Spleen (tissue), 11 donors: Measurements from ENCODE around the gene PLD5. TPM values are rescaled to one million over a fixed set of nuclear protein-coding genes. Genes with fewer than 3 reads are reported as not detected.

Experiments
- DNase-seq: peaks from one replicate; pipeline ENCODE4 v3.0.0-alpha.2; 2020
- H3K27ac ChIP-seq, 8 donors: fragments of 200-600 bp; sonication (generic) in 7 of 8; 1 replicate in 4 of 8; 2 replicates in 4 of 8; pipeline versions ENCODE4 v1.5.0 to v1.8.0; 2016 to 2021; ENCODE audit warnings: inconsistent platforms in 4 of 8, mild to moderate bottlenecking in 4 of 8, moderate library complexity in 1 of 8
- H3K27me3 ChIP-seq, 7 donors: fragments of 200-600 bp; sonication (generic) in 6 of 7; replicated peaks in 1 of 7; 1 replicate in 4 of 7; 2 replicates in 3 of 7; pipeline versions ENCODE4 v1.5.0 to v1.8.0; 2016 to 2021; ENCODE audit warnings: inconsistent platforms in 3 of 7, mild to moderate bottlenecking in 1 of 7
- H3K36me3 ChIP-seq, 6 donors: fragments of 200-600 bp; sonication (generic) in 5 of 6; 1 replicate in 4 of 6; 2 replicates in 2 of 6; pipeline versions ENCODE4 v1.5.0 to v1.8.0; 2016 to 2021; ENCODE audit warnings: inconsistent platforms in 2 of 6
- H3K4me1 ChIP-seq, 6 donors: fragments of 200-600 bp; sonication (generic) in 5 of 6; 1 replicate in 3 of 6; 2 replicates in 3 of 6; pipeline versions ENCODE4 v1.5.0 to v1.8.0; 2016 to 2021; ENCODE audit warnings: inconsistent platforms in 3 of 6
- H3K4me3 ChIP-seq, 8 donors: fragments of 200-600 bp; sonication (generic) in 7 of 8; 1 replicate in 4 of 8; 2 replicates in 4 of 8; pipeline versions ENCODE4 v1.5.0 to v1.8.0; 2016 to 2021; ENCODE audit warnings: inconsistent platforms in 4 of 8, mild to moderate bottlenecking in 4 of 8, moderate library complexity in 2 of 8
- H3K9me3 ChIP-seq, 8 donors: fragments of 200-600 bp; sonication (generic) in 7 of 8; 1 replicate in 4 of 8; 2 replicates in 4 of 8; pipeline versions ENCODE4 v1.5.0 to v1.8.0; 2016 to 2021; ENCODE audit warnings: inconsistent platforms in 4 of 8
- CTCF ChIP-seq, 11 experiments: fragments of 200-600 bp in 7 of 11; fragments of 450-650 bp in 4 of 11; sonication (generic) in 4 of 11; IDR thresholded peaks in 8 of 11; conservative IDR thresholded peaks in 3 of 11; 1 replicate in 7 of 11; 2 replicates in 4 of 11; pipeline versions ENCODE4 v1.4.0 to v1.8.0; 2016 to 2021; ENCODE audit warnings: antibody characterized with exemption in 11 of 11, inconsistent platforms in 4 of 11, mild to moderate bottlenecking in 1 of 11
- POLR2A ChIP-seq, 3 donors: fragments of 450-650 bp; IDR thresholded peaks; one replicate each; pipeline ENCODE4 v1.5.1; 2017; ENCODE audit warnings: antibody characterized with exemption in 3 of 3, mild to moderate bottlenecking in 1 of 3
- POLR2AphosphoS5 ChIP-seq, 3 donors: sonication (generic); formaldehyde crosslinking; IDR thresholded peaks; one replicate each; pipeline ENCODE4 v1.5.1; 2017; ENCODE audit warnings: antibody characterized with exemption in 3 of 3
- WGBS, 5 donors: extraction: QIAGEN DNeasy Blood & Tissue Kit in 3 of 5; methylation state at CpG; one replicate each; pipeline versions ENCODE4 v1.1.5 to v1.1.7; 2013 to 2018; 5-methylcytosine and 5-hydroxymethylcytosine counted together
- intact Hi-C: fragments of 100-400 bp; cut with DNase I; formaldehyde crosslinking; loops from one replicate; pipeline ENCODE4 v1.15.0; 2023; ENCODE audit warnings: low total_unique reads
- polyA plus RNA-seq, 3 donors: library from polyadenylated mRNA; stranded (reverse); fragments of 200-250 nt; gene quantifications; one replicate each; pipeline ENCODE4 v1.2.1, GENCODE V29; 2013
- total RNA-seq, 7 donors: library from RNA; depleted of rRNA in 3 of 7; stranded (reverse); fragments of >200 nt in 3 of 7; fragmentation: NEBNext Ultra II Directional in 4 of 7; extraction: Animal tissue kit (Norgen Biotek cat#: 25700) in 4 of 7; gene quantifications; one replicate each; pipeline versions ENCODE4 v1.1.0 to v1.2.1, GENCODE V29; 2016 to 2021
- donor health status: healthy with polysubstance abuse.
- donor health status: DM: no; HTN: no; CAD: no; lungs with moderate emphysema.
- donor health status: DM: no; HTN: no; CAD: no.
- donor health status: Bipolar disorder and iron deficiency.
- donor health status: healthy.
- donor health status: DM: no; HTN: no; CAD: no.
- donor health status: DM: yes; HTN: yes; CAD: no.

PLD5 gene
- total and polyA plus RNA-seq, 10 donors: 0.17 to 1.0 (median 0.44) TPM; not detected in 1

GRCh38 chr1:242056988-242057744 lies 467.3 kb downstream of the PLD5 start:
- intact Hi-C loops: no loop called here
- no peak for TF ChIP-seq POLR2A (IDR thresholded peaks at IDR 0.05)
- no peak for TF ChIP-seq CTCF (IDR thresholded peaks at IDR 0.05 in 8 of 11, conservative IDR thresholded peaks at IDR 0.05 in 3 of 11)
- TF ChIP-seq POLR2AphosphoS5 (IDR thresholded peaks at IDR 0.05): no peak
- WGBS, 5 donors: 87 to 95% (median 93%) methylated on average over 23 to 49 of the region's 49 CpGs

GRCh38 chr1:242055749-242056320 lies 468.7 kb downstream of the PLD5 start:
- Histone ChIP-seq H3K27ac (no peak overlapping the region), H3K4me1 (no peaks in the 10 kb centered on the region), H3K9me3 (peaks cover 0 to 5% (median 0%) of the 10 kb centered on the region in 8 donors), H3K36me3 (no peaks in the 10 kb centered on the region), H3K27me3 (peaks cover 0 to 4% (median 0%) of the 10 kb centered on the region in 7 donors), H3K4me3 (no peak overlapping the region)
- no peak for DNase-seq
- 57 to 70% (median 62%) methylated on average over 7 of the region's 7 CpGs for WGBS, 5 donors
- intact Hi-C loops: no loop called here
- no peak for TF ChIP-seq POLR2A (IDR thresholded peaks at IDR 0.05)
- no peak for TF ChIP-seq CTCF (IDR thresholded peaks at IDR 0.05 in 8 of 11, conservative IDR thresholded peaks at IDR 0.05 in 3 of 11)
- no peak for TF ChIP-seq POLR2AphosphoS5 (IDR thresholded peaks at IDR 0.05)

More at GRCh38 chr1:242056988-242057744, 467.3 kb downstream of the PLD5 start:
- Histone ChIP-seq H3K36me3 (no peaks in the 10 kb centered on the region), H3K4me3 (no peak overlapping the region), H3K9me3 (peaks cover 0 to 5% (median 0%) of the 10 kb centered on the region in 8 donors), H3K4me1 (no peaks in the 10 kb centered on the region), H3K27ac (no peak overlapping the region), H3K27me3 (no peaks in the 10 kb centered on the region)
- DNase-seq: no peak

- intact Hi-C loops: no loop called here
Observed at GRCh38 chr1:242043165-242043564, 481.3 kb downstream of the PLD5 start.

More at GRCh38 chr1:242043165-242043564, 481.3 kb downstream of the PLD5 start:
- Histone ChIP-seq H3K27me3 (no peaks in the 10 kb centered on the region), H3K9me3 (peaks cover 0 to 11% (median 7%) of the 10 kb centered on the region in 8 donors), H3K27ac (no peak overlapping the region), H3K4me3 (no peak overlapping the region), H3K36me3 (no peaks in the 10 kb centered on the region), H3K4me1 (no peaks in the 10 kb centered on the region)
- WGBS, 5 donors: 42 to 54% (median 48%) methylated on average over 3 of the region's 3 CpGs
- TF ChIP-seq POLR2AphosphoS5 (IDR thresholded peaks at IDR 0.05) (no peak), POLR2A (IDR thresholded peaks at IDR 0.05) (no peak), CTCF (IDR thresholded peaks at IDR 0.05 in 8 of 11, conservative IDR thresholded peaks at IDR 0.05 in 3 of 11) (no peak)
- no peak for DNase-seq
